ENCODE measurements around the gene TOR3A.

DNA sequence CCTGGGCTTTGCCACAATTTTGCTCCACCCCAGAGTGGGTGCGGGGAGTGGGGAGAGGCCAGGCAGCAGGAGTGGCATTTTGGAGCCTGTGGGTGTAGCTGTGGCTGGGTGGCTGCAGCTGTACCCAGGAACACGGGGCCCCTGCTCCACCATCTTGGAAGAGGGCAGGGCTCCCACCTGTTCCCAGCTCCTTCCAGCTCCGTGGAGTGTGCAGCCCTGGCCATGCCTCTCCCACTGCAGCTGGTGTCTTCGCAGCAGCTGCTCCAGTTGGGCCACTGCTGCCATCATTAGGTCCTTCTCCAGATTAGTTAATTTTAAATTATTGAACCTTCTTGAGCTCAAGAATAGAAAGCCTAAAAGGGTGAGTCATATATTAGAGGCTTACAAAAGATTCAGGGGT, 38.6 kb upstream of the TOR3A start:
- no peak for TF ChIP-seq JUN (IDR thresholded peaks at IDR 0.05; ENCODE audit: low read depth, low read length)
- TF ChIP-seq EZH2 (IDR thresholded peaks at IDR 0.05; ENCODE audit: low read depth, low read length, severe bottlenecking): no peak

Data from H1 (cell line).